Colonic mucosa (tissue), 4 donors: ENCODE data around the gene PCIF1. TPM values are rescaled to one million over a fixed set of nuclear protein-coding genes. Genes with fewer than 3 reads are reported as not detected.
A peak's percentile ranks its signal among the peaks of the same experiment; 100 is the strongest.

Experiments used
- DNase-seq: peaks from one replicate; pipeline ENCODE4 v3.0.0-alpha.2; 2020
- H3K27ac ChIP-seq: fragments of 200-600 bp; one replicate; pipeline ENCODE4 v1.8.0; 2021
- H3K27me3 ChIP-seq: fragments of 200-600 bp; one replicate; pipeline ENCODE4 v1.8.0; 2021
- H3K36me3 ChIP-seq: fragments of 200-600 bp; one replicate; pipeline ENCODE4 v1.8.0; 2021
- H3K4me1 ChIP-seq: fragments of 200-600 bp; one replicate; pipeline ENCODE4 v1.8.0; 2021; ENCODE audit warnings: mild to moderate bottlenecking
- H3K4me3 ChIP-seq: fragments of 200-600 bp; one replicate; pipeline ENCODE4 v1.8.0; 2021
- H3K9ac ChIP-seq, 2 donors: one replicate each; pipeline ENCODE4 v1.7.0; 2013; ENCODE audit warnings: control low read depth in 2 of 2, low read depth in 2 of 2, low read length in 2 of 2
- H3K9me3 ChIP-seq: fragments of 200-600 bp; one replicate; pipeline ENCODE4 v1.8.0; 2021
- intact Hi-C: fragments of 100-400 bp; cut with DNase I; formaldehyde crosslinking; loops from one replicate; pipeline ENCODE4 v1.14.1; 2022
- total RNA-seq, 2 donors: library from RNA; stranded (reverse); fragmentation: NEBNext Ultra II Directional in 1 of 2; extraction: Animal tissue kit (Norgen Biotek cat#: 25700) in 1 of 2; gene quantifications; one replicate each; pipeline ENCODE4 v1.2.1, GENCODE V29; 2021
- TF ChIP-seq, protein P1 (sequence below): fragments of 200-600 bp; IDR thresholded peaks from one replicate; pipeline ENCODE4 v1.8.0; 2022; ENCODE audit warnings: antibody characterized with exemption, mild to moderate bottlenecking
- donor health status: healthy.
- donor health status: DM: no; HTN: no; CAD: no.
- donor health status: DM: no; HTN: no; CAD: no.

PCIF1 gene
- total RNA-seq, result 10 to 100 TPM; 28.9 to 33.6 TPM

DNA sequence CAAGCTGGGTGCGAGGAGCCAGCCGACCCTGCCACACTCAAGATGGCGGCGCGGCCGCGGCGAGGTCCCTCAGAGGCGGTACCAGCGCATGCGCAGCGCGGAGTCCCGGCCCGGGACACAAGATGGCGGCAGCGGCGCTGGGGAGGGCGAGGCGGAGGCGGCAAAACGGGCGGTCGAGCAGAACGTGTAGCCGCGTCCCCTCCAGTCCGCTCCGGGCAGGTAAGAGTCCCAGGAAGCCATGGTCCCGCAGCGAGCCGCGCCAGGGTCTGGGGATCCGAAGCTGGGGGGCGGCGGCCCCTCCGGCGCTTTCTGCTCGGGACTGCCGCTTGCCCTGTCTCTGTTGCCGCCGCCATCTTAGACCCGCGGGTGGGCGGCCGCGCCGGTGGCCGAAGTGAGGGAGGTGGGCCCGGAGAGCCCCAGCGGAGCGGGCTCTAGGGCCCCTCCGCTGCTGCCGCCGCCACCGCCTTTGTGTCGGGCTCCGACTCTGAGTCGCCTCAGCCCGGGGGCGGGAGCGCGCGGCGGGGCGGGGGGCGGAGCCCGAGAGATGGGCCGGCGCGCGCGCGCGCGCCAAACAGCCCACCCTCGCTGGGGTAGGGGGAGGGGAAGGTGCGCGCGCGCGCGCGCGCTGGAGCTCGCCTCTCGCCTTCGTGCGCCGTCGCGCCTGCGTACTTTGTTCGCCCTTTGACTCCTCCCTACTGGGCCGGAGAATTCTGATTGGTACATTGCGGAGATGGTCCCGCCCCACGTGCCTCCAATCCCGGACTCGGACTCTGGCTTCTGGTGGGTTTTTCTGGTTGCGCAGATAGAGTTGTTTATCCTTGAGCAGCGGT, at the start of gene PCIF1:
Gene PCIF1 (plus strand): TSS at position 98 of the 830 bp plus-strand sequence. CDS start 4,317 bp downstream, outside the sequence.
- Histone ChIP-seq H3K36me3 (peaks cover 4% of the 10 kb centered on the region), H3K27ac (peak within 1 kb of the TSS; percentile 100), H3K9me3 (no peaks in the 10 kb centered on the region), H3K4me1 (no peaks in the 10 kb centered on the region), H3K27me3 (no peaks in the 10 kb centered on the region), H3K9ac (peak within 1 kb of the TSS; percentile 93 to 99), H3K4me3 (peak within 1 kb of the TSS; percentile 98)
- peak; percentile 98 for DNase-seq
- TF ChIP-seq, protein P1, sequence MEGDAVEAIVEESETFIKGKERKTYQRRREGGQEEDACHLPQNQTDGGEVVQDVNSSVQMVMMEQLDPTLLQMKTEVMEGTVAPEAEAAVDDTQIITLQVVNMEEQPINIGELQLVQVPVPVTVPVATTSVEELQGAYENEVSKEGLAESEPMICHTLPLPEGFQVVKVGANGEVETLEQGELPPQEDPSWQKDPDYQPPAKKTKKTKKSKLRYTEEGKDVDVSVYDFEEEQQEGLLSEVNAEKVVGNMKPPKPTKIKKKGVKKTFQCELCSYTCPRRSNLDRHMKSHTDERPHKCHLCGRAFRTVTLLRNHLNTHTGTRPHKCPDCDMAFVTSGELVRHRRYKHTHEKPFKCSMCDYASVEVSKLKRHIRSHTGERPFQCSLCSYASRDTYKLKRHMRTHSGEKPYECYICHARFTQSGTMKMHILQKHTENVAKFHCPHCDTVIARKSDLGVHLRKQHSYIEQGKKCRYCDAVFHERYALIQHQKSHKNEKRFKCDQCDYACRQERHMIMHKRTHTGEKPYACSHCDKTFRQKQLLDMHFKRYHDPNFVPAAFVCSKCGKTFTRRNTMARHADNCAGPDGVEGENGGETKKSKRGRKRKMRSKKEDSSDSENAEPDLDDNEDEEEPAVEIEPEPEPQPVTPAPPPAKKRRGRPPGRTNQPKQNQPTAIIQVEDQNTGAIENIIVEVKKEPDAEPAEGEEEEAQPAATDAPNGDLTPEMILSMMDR, result no peak
- intact Hi-C loops, result loop anchor here (5.0 kb wide), 1 partner anchor 42 kb away; the partner anchor contains the start of genes CTSA and NEURL2

DNA sequence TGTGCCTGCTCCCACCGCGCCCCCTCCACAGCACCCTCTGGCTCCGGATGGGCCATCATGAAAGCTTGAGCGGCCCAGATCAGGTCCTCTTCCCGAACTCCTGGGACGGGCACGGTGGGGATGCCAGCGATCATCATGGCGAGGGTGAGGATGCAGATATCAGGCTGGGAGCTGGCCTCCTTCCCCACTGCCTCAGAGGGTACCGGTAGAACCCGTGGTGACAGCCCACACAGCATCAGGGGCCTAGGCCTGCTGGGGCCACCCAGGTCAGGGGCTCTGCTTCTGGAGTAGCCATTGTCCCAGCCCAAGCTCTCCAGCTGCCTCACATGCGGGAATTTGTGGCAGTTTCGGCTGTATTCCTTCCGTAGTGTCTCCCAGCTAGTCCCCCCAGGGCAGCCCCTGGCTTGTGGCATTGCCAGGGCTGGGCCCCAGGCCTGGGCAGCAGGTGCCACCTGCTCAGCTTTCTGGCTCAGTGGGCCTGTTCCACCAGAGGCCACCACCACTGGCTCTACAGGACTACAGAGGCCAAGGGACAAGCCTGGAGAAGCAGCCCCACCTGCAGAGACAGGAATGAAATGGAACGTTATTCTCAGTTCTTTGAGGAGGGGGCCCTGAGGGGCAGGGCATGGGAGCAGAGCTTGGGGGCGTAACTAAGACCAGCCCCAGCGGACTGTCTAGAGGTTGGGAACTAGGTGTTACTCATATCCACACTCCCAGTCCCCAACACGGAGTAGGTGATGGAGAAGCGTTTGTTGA, 47.7 kb upstream of the PCIF1 start:
- Histone ChIP-seq H3K36me3 (peaks cover 6% of the 10 kb centered on the region), H3K27me3 (no peaks in the 10 kb centered on the region), H3K9ac (no peak overlapping the region), H3K4me3 (no peak overlapping the region), H3K9me3 (no peaks in the 10 kb centered on the region), H3K4me1 (peaks cover 1% of the 10 kb centered on the region), H3K27ac (no peak overlapping the region)
- intact Hi-C loops, result loop anchor here (10.0 kb wide), 1 partner anchor 62 kb away; the partner anchor contains the start of gene TNNC2
- TF ChIP-seq, protein P1, result no peak
- no peak for DNase-seq

DNA sequence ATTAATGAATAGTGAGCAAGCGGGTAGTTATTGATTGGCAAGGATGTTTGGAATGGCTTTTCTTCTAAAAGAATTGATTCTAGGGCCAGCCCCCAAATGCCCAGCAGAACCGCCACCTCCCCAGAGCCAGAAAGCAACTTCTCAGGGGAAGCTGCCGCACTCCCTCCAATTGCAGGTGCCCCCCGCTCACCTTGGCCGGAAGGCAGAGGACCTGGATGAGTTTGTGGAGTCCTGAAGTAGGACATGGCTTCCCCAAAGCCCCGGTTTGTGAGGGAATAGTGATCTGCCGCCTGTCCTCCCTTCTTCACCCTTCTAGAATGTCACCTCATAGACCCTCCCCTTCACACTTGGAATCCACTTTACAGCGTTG, 47.2 kb upstream of the PCIF1 start, which contains the start of gene SPATA25:
Gene SPATA25 (minus strand): TSS at position 277 of the 370 bp plus-strand sequence. CDS start 32 bp downstream, at position 245.
- Histone ChIP-seq H3K27ac (no peak within 1 kb of the TSS), H3K9ac (no peak within 1 kb of the TSS), H3K9me3 (no peaks in the 10 kb centered on the region), H3K27me3 (no peaks in the 10 kb centered on the region), H3K4me1 (peaks cover 7% of the 10 kb centered on the region), H3K4me3 (no peak within 1 kb of the TSS), H3K36me3 (peaks cover 6% of the 10 kb centered on the region)
- DNase-seq, result no peak
- TF ChIP-seq, protein P1, result no peak
- intact Hi-C loops, result loop anchor here (10.0 kb wide), 1 partner anchor 63 kb away; the partner anchor contains the start of gene TNNC2

DNA sequence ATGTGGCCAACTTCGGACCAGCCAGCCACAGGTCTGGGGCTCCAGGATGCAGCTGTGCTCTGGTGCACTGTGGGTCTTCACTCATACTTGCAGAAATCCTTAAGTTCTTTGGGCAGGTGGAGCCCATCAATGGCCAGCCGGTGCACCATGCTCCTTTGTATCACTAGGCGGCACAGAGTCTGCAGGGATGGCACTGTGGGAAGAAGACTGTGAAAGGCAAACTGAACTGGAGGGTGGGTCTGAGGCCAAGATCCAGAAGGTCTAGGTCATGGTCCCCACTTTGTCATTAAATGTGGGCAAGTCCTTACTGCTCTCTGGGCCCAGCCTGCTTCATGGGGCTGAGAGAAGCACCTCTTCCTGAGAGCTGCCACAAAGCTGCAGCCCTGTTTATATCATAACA, 45.8 kb upstream of the PCIF1 start:
- DNase-seq, result no peak
- Histone ChIP-seq H3K9ac (no peak overlapping the region), H3K27me3 (no peaks in the 10 kb centered on the region), H3K4me3 (no peak overlapping the region), H3K9me3 (no peaks in the 10 kb centered on the region), H3K36me3 (no peaks in the 10 kb centered on the region), H3K4me1 (peaks cover 18% of the 10 kb centered on the region), H3K27ac (no peak overlapping the region)
- TF ChIP-seq, protein P1, result no peak
- intact Hi-C loops, result loop anchor here (10.0 kb wide), 1 partner anchor 64 kb away; the partner anchor contains the start of gene TNNC2
